Activated effector memory CD4-positive, alpha-beta T cell treated with Interleukin-2 at 50 U/mL for 16 hours (primary cell): ENCODE measurements around the gene TBL1X.

Experiments
- DNase-seq: peaks from one replicate; pipeline ENCODE4 v3.0.0-alpha.2; 2020

The TBL1X gene

DNA sequence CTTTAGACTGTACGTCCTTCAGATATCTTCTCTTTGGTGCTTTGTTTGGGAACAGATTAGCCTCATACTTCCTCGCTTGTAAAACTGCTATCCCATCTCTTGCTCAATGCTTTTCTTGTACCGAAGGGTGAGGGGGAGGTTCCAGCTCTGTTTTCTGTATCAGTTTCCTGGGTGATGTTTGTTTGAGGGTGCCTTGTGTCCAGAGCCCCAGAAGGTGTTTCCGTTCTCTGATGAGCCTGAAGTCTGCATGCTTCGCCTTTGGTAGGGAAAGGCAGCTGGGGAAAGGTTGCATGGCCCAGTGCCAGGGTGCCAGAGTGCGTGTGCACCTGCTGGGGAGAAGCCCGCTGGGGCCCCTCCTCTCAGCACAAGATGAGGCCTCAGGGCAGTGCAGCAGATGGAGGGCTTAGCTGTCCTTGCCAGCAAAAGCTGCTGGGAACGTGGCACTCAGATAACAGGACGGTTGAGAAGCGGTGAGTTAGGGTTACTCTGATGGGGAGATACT is 73.7 kb downstream of the TBL1X start:
- DNase-seq: no peak

DNA sequence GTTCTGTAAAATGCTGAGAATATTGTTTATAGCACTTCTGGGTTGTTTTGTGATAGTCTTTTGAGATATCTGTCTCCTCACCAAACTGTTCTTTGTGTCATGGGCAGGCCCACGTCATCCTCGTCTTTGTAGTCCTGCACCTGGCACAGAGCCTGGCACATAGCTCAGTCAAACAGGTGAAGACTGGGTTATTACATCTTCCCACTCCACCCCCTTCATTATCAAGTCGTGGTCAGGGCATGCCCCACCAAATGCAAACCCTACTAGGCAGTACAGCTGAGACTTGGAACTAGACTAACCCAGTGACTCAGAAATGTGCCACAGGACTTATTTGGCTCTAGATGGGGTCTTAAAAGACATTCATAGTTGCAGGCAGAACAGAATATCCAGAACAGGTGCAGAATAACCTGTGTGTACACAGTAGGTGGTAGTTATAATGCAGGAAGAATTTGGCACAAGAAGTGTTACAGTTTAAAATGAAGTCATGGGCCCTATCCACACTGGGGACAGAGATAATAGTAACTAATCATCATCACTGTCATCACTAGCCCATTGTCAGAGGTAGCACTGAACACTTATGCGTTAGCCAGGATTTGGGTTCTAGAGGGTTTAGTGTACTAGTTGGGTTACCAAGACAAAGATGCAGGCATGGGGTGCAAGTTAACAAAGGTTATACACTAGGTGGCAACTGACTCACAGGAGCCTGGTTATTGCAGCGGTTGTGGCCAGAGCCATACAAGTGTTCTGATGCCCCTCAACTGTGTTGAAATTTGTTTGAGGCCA is 74.9 kb downstream of the TBL1X start:
- DNase-seq: no peak

- DNase-seq: no peak
Observed at GRCh38 chrX:9542106-9542760, 77.4 kb downstream of the TBL1X start.

DNA sequence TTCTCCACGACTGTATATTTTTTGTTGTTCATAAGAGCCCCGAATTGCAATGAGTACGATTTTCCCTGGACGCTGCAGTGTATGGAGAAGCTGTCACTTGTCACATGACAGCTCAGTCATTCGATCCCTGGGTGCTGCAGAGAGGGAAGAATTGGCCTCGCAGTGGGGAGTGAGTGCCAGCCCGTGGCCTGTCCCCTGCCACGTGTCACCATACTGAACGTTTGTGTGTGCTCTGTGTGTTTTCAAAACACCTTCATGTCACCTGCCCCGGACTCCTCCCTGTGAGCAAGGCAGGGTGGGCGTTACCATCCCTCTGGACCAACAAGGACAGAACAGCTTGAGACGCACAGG is 77.9 kb downstream of the TBL1X start:
- no peak for DNase-seq

- DNase-seq: no peak
Observed at GRCh38 chrX:9555354-9555753, 90.5 kb downstream of the TBL1X start.

- DNase-seq: no peak
Observed at GRCh38 chrX:9557091-9557490, 92.2 kb downstream of the TBL1X start.

DNA sequence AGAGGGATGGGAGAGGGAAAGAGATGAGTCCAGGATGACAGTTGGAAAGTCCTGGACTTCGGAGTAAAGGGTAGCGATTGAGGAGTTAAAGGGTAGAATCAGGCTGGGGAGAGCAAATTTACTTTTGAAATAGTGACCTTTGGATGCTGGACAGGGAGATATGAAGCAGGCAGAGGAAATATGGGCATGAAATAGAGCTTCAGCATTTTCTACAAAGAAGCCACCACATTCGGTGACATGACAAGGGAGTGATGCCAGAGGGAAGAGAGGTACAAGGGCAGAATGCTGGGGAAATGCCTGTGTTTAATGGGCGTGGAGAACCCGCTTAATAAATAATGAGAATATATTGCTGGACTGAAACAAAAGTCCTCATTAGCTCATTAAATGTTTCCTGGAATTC is 92.7 kb downstream of the TBL1X start:
- no peak for DNase-seq

GRCh38 chrX:9558615-9559014 is 93.8 kb downstream of the TBL1X start:
- DNase-seq: no peak

GRCh38 chrX:9560219-9560618 is 95.4 kb downstream of the TBL1X start:
- no peak for DNase-seq

DNA sequence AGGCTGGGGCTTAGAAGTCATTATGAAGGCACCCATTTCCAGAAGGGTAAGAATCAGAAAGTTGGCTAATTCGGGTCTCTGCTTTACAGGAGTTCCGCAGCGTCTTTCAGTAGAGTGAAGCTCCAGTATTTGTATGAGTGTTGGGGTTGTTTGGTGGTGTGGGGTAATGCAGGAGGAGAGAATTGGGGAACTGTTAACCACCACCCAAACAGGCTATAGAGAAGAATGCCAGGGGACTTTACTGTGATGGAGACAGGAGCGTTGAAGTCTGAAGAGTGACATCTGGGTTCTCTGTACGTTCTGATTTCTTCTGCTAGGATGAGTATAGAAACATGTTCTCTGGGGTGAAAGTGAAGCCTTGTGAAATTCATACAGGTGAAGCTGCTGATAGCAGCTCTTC is 96.3 kb downstream of the TBL1X start:
- no peak for DNase-seq

DNA sequence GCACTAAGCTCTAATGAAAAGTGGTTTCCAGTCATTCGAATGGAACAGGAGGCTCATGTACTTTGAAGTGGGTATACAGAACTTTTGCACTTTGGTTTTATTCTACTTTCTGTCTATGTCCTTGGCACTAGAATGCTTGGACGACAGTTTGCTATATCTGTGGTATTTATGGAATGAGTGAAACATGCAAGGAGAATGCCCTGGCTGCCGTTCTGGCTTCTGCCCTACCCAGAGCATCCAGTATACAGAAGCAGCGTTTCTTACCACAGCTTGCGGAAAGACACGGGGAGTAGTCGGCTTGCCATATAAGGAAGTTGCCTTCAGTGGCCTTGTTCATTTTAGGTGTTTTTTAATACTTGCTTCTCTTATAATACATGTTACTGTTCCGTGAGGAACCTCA is 98.0 kb downstream of the TBL1X start:
- DNase-seq: no peak

- no peak for DNase-seq
Observed at GRCh38 chrX:9566150-9566621, 101.3 kb downstream of the TBL1X start.

GRCh38 chrX:9569876-9570301 is 105.0 kb downstream of the TBL1X start:
- no peak for DNase-seq

DNA sequence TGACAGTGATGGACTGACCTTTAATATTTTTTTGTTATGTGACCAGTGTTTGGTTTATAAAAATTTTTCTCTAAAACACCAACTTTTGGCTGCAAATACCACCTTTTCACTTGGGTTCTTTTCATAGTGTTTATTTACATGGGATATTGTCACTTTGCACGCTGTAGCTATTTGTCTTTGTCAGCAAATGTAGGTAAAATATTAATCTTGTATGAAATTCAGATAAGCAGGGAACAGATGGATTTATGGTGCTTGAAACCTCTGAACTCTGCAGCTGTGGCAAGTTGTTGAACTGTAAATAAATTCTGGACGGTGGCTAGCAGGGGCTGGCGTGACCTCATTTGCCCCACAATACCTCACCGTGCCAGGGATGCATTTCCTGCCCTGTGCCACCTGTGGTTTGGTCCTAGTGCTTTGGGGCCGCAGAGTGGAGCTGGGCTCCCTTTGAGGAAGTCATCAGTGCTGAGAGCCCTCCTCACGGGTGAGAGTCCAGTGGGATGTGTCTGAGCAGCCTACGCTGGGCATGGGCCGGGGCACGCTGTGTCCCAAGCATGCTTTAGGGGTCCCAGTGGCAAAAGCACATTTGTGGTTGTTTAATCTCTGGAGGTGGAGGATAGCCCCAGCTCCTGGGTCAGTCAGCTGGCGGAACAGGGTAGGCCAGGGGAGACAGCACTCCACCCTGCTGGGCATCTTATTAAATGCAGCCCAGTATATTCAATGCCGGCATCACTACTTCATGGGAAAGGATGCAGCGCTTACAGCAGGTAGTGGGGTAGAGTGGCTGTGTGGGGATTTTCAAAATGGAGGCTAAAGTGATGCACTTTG is 108.6 kb downstream of the TBL1X start:
- DNase-seq: no peak

- no peak for DNase-seq
Observed at GRCh38 chrX:9576059-9576458, 111.2 kb downstream of the TBL1X start.

GRCh38 chrX:9577555-9577954 is 112.7 kb downstream of the TBL1X start:
- no peak for DNase-seq

- no peak for DNase-seq
Observed at GRCh38 chrX:9578083-9578779, 113.4 kb downstream of the TBL1X start.

- no peak for DNase-seq
Observed at GRCh38 chrX:9581771-9582385, 117.0 kb downstream of the TBL1X start.

GRCh38 chrX:9582956-9583355 is 118.1 kb downstream of the TBL1X start:
- DNase-seq: no peak

- no peak for DNase-seq
Observed at GRCh38 chrX:9586992-9587392, 122.1 kb downstream of the TBL1X start.

GRCh38 chrX:9587642-9588041 is 122.8 kb downstream of the TBL1X start:
- no peak for DNase-seq

GRCh38 chrX:9591496-9591895 is 126.6 kb downstream of the TBL1X start:
- DNase-seq: no peak
